Chondrocyte (in vitro differentiated cells): Measurements from ENCODE around the gene PRSS58. TPM values are rescaled to one million over a fixed set of nuclear protein-coding genes. Genes with fewer than 3 reads are reported as not detected.
A peak's percentile ranks its signal among the peaks of the same experiment; 100 is the strongest.

Experiments used
- DNase-seq: peaks from one replicate; pipeline ENCODE4 v3.0.0; 2021; ENCODE audit warnings: mixed read lengths, low spot score
- H3K27ac Mint-ChIP-seq: one replicate; pipeline ENCODE4 v1.8.0; 2021; ENCODE audit warnings: mild to moderate bottlenecking, moderate library complexity, mixed read lengths; ENCODE audit not compliant: unreplicated experiment
- H3K27me3 Mint-ChIP-seq: 2 replicates; pipeline ENCODE4 v1.8.0; 2021; ENCODE audit warnings: low read depth, mixed read lengths
- H3K36me3 Mint-ChIP-seq: 2 replicates; pipeline ENCODE4 v1.8.0; 2021; ENCODE audit warnings: low read depth, mixed read lengths
- H3K4me1 Mint-ChIP-seq: 2 replicates; pipeline ENCODE4 v1.8.0; 2021; ENCODE audit warnings: low read depth, mild to moderate bottlenecking, mixed read lengths
- H3K4me3 Mint-ChIP-seq: one replicate; pipeline ENCODE4 v1.8.0; 2021; ENCODE audit warnings: mild to moderate bottlenecking, moderate library complexity, mixed read lengths; ENCODE audit not compliant: unreplicated experiment
- H3K9me3 Mint-ChIP-seq: 2 replicates; pipeline ENCODE4 v1.8.0; 2021; ENCODE audit warnings: low read depth, mixed read lengths
- CTCF ChIP-seq: fragments of 200-600 bp; sonication (generic); IDR thresholded peaks from 2 replicates; pipeline ENCODE4 v1.5.0; 2021; ENCODE audit warnings: antibody characterized with exemption, mild to moderate bottlenecking, moderate library complexity
- total RNA-seq: library from RNA; stranded (reverse); gene quantifications from 3 replicates; pipeline ENCODE4 v1.2.1, GENCODE V29; 2021

PRSS58 gene
- total RNA-seq, 1 donor from 2014 or later = not detected

GRCh38 chr7:142300689-142301088 is 42.8 kb upstream of the PRSS58 start:
- peak; percentile 33 for TF ChIP-seq CTCF
- no peaks in the 10 kb centered on the region for H3K4me1 Mint-ChIP-seq

GRCh38 chr7:142299237-142299781 is 41.5 kb upstream of the PRSS58 start:
- Mint-ChIP-seq H3K4me3 (no peak overlapping the region), H3K36me3 (no peaks in the 10 kb centered on the region), H3K4me1 (no peaks in the 10 kb centered on the region), H3K9me3 (no peaks in the 10 kb centered on the region), H3K27ac (no peak overlapping the region), H3K27me3 (peaks cover 14% of the 10 kb centered on the region)
- no peak for TF ChIP-seq CTCF
- no peak for DNase-seq

More at GRCh38 chr7:142300689-142301088, 42.8 kb upstream of the PRSS58 start:
- Mint-ChIP-seq H3K27ac (no peak overlapping the region), H3K9me3 (no peaks in the 10 kb centered on the region), H3K4me3 (no peak overlapping the region), H3K36me3 (no peaks in the 10 kb centered on the region), H3K27me3 (peaks cover 19% of the 10 kb centered on the region)
- DNase-seq = no peak

GRCh38 chr7:142298627-142299026 is 40.8 kb upstream of the PRSS58 start:
- no peak for DNase-seq
- TF ChIP-seq CTCF = no peak
- H3K4me3 Mint-ChIP-seq = no peak overlapping the region
- no peaks in the 10 kb centered on the region for H3K9me3 Mint-ChIP-seq
- H3K36me3 Mint-ChIP-seq = no peaks in the 10 kb centered on the region
- no peak overlapping the region for H3K27ac Mint-ChIP-seq
- H3K27me3 Mint-ChIP-seq = peaks cover 12% of the 10 kb centered on the region
- H3K4me1 Mint-ChIP-seq = no peaks in the 10 kb centered on the region

- no peak overlapping the region for H3K27ac Mint-ChIP-seq
- no peaks in the 10 kb centered on the region for H3K9me3 Mint-ChIP-seq
- DNase-seq = no peak
- TF ChIP-seq CTCF = peak; percentile 30
- no peaks in the 10 kb centered on the region for H3K36me3 Mint-ChIP-seq
- H3K4me3 Mint-ChIP-seq = no peak overlapping the region
- H3K4me1 Mint-ChIP-seq = no peaks in the 10 kb centered on the region
- H3K27me3 Mint-ChIP-seq = peaks cover 9% of the 10 kb centered on the region
These were observed 40.2 kb upstream of the PRSS58 start for GRCh38 chr7:142298009-142298408.

GRCh38 chr7:142280263-142280662 is 22.4 kb upstream of the PRSS58 start:
- no peak for TF ChIP-seq CTCF
- H3K4me3 Mint-ChIP-seq = no peak overlapping the region
- peaks cover 27% of the 10 kb centered on the region for H3K27me3 Mint-ChIP-seq
- H3K27ac Mint-ChIP-seq = no peak overlapping the region
- peaks cover 15% of the 10 kb centered on the region for H3K9me3 Mint-ChIP-seq
- DNase-seq = no peak
- H3K36me3 Mint-ChIP-seq = no peaks in the 10 kb centered on the region
- no peaks in the 10 kb centered on the region for H3K4me1 Mint-ChIP-seq
